ENCODE data around the gene DUS2. TPM values are rescaled to one million over a fixed set of nuclear protein-coding genes. Genes with fewer than 3 reads are reported as not detected.

The DUS2 gene
- total RNA-seq, 4 donors from 2014 or later: 4.5 to 9.6 (median 7.1) TPM

- ATAC-seq: peak; percentile 88 to 91
- intact Hi-C loops (cut with DNase I; ENCODE audit: low total_unique reads): loop anchor here (5.0 kb wide), 1 partner anchor 825 kb away; the partner anchor contains the start of genes FHOD1 and SLC9A5
- H3K27me3 ChIP-seq: no peaks in the 10 kb centered on the region
- DNase-seq: peak; percentile 84 to 96
- no peaks in the 10 kb centered on the region for H3K9me3 ChIP-seq
- in situ Hi-C loops (cut with MboI; ENCODE audit: low sequenced_read_pairs in 4 of 4): no loop called here
- H3K4me1 ChIP-seq: peaks cover 60 to 66% of the 10 kb centered on the region in 2 donors
- peak in 2 of 5 experiments; percentile 43 to 44 for TF ChIP-seq CTCF (IDR thresholded peaks at IDR 0.05 in 4 of 5, conservative IDR thresholded peaks at IDR 0.05 in 1 of 5)
- no peak for TF ChIP-seq POLR2A (IDR thresholded peaks at IDR 0.05)
- H3K27ac ChIP-seq: peak overlapping the region; percentile 83 to 89 (median 86)
- H3K4me3 ChIP-seq: no peak overlapping the region
- H3K36me3 ChIP-seq: peaks cover 0 to 2% of the 10 kb centered on the region in 2 donors
Observed at GRCh38 chr16:68072038-68072695, 49.1 kb downstream of the DUS2 start.

- in situ Hi-C loops (cut with MboI; ENCODE audit: low sequenced_read_pairs in 4 of 4) (no loop called here), intact Hi-C loops (cut with DNase I; ENCODE audit: low total_unique reads) (loop anchor here (5.0 kb wide), 1 partner anchor 827 kb away; the partner anchor contains the start of genes FHOD1 and SLC9A5)
- Histone ChIP-seq H3K4me1 (peaks cover 47 to 49% of the 10 kb centered on the region in 2 donors), H3K27ac (peak overlapping the region in 1 of 4 donors; percentile 89), H3K4me3 (no peak overlapping the region), H3K36me3 (peaks cover 0 to 5% of the 10 kb centered on the region in 2 donors), H3K27me3 (no peaks in the 10 kb centered on the region), H3K9me3 (no peaks in the 10 kb centered on the region)
- TF ChIP-seq POLR2A (IDR thresholded peaks at IDR 0.05) (no peak), CTCF (IDR thresholded peaks at IDR 0.05 in 4 of 5, conservative IDR thresholded peaks at IDR 0.05 in 1 of 5) (no peak)
- ATAC-seq: no peak
- DNase-seq: no peak
Observed at GRCh38 chr16:68073902-68074760, 51.0 kb downstream of the DUS2 start.

GRCh38 chr16:68074850-68075555, 51.9 kb downstream of the DUS2 start:
- no peak for TF ChIP-seq CTCF (IDR thresholded peaks at IDR 0.05 in 4 of 5, conservative IDR thresholded peaks at IDR 0.05 in 1 of 5)
- TF ChIP-seq POLR2A (IDR thresholded peaks at IDR 0.05): no peak
- in situ Hi-C loops (cut with MboI; ENCODE audit: low sequenced_read_pairs in 4 of 4): loop anchor here in 2 of 4 donors (25.0 kb wide), 1 partner anchor 262 kb away; no protein-coding TSS in a partner anchor
- Histone ChIP-seq H3K27me3 (no peaks in the 10 kb centered on the region), H3K9me3 (no peaks in the 10 kb centered on the region), H3K36me3 (peaks cover 0 to 5% of the 10 kb centered on the region in 2 donors), H3K4me1 (peaks cover 38 to 45% of the 10 kb centered on the region in 2 donors), H3K27ac (peak overlapping the region; percentile 45 to 89 (median 64)), H3K4me3 (no peak overlapping the region)
- DNase-seq (no peak), ATAC-seq (no peak)
- intact Hi-C loops (cut with DNase I; ENCODE audit: low total_unique reads): loop anchor here (5.0 kb wide), 1 partner anchor 828 kb away; the partner anchor contains the start of genes FHOD1 and SLC9A5

- Histone ChIP-seq H3K9me3 (no peaks in the 10 kb centered on the region), H3K36me3 (peaks cover 0 to 5% of the 10 kb centered on the region in 2 donors), H3K27me3 (no peaks in the 10 kb centered on the region), H3K27ac (peak overlapping the region; percentile 45 to 89 (median 64)), H3K4me1 (peaks cover 29 to 45% of the 10 kb centered on the region in 2 donors), H3K4me3 (no peak overlapping the region)
- peak in 1 of 2 donors; percentile 27 for ATAC-seq
- TF ChIP-seq POLR2A (IDR thresholded peaks at IDR 0.05): no peak
- TF ChIP-seq CTCF (IDR thresholded peaks at IDR 0.05 in 4 of 5, conservative IDR thresholded peaks at IDR 0.05 in 1 of 5): no peak
- intact Hi-C loops (cut with DNase I; ENCODE audit: low total_unique reads): no loop called here
- in situ Hi-C loops (cut with MboI; ENCODE audit: low sequenced_read_pairs in 4 of 4): loop anchor here in 2 of 4 donors (25.0 kb wide), 1 partner anchor 261 kb away; no protein-coding TSS in a partner anchor
- peak in 1 of 2 donors; percentile 50 for DNase-seq
Observed at GRCh38 chr16:68075980-68076379, 52.9 kb downstream of the DUS2 start.

Data from gastrocnemius medialis (tissue), 4 donors.